Measurements from ENCODE around the gene RSPH4A. TPM values are rescaled to one million over a fixed set of nuclear protein-coding genes. Genes with fewer than 3 reads are reported as not detected.

Gene RSPH4A
- total and polyA plus RNA-seq, 2 of the 8 experiments (the other 6 are each of a cell fraction or from before 2014, with no cell fraction given) = 0.38 to 0.52 TPM

DNA sequence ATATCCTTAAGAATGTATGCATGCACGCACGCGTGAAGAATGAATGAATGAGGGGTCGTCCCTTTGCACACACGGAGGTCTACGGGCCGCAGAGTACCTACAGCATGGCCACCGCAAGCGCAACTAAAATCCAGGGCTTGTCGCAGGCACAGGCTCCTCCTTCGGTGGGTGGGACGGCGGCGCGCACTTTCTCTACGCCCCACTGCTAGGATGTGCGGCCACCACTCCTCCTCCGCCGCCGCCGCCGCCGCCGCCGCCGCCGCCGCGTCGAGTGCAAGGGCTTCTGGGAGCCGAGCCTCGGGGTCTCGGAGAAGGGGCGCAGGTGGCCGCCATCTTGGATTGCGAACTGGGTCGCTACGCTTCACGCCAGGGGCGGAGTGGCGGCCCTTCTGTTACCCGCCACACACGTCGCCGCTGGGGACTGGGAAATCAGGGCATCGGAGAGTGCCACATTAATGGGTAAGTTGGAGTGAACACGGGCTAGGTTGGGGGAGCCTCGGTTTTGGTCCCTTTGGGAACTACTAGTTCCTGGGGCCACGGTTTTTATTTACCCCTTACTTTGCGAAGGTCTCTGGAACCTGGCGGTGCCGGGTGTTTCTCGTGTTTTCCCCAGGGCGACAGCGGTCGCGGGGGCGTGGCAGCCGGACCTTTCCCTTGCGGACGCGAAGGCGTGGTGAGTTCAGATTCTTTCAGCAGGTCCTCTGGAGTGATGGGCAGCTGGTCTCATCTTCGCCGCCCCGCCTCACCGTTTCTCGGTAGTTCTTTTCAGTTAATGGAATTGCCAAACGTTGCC lies 64.8 kb downstream of the RSPH4A start, which contains the start of gene KPNA5 (continued):
- TF ChIP-seq, protein P1, sequence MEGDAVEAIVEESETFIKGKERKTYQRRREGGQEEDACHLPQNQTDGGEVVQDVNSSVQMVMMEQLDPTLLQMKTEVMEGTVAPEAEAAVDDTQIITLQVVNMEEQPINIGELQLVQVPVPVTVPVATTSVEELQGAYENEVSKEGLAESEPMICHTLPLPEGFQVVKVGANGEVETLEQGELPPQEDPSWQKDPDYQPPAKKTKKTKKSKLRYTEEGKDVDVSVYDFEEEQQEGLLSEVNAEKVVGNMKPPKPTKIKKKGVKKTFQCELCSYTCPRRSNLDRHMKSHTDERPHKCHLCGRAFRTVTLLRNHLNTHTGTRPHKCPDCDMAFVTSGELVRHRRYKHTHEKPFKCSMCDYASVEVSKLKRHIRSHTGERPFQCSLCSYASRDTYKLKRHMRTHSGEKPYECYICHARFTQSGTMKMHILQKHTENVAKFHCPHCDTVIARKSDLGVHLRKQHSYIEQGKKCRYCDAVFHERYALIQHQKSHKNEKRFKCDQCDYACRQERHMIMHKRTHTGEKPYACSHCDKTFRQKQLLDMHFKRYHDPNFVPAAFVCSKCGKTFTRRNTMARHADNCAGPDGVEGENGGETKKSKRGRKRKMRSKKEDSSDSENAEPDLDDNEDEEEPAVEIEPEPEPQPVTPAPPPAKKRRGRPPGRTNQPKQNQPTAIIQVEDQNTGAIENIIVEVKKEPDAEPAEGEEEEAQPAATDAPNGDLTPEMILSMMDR (IDR thresholded peaks at IDR 0.05; ENCODE audit: control extremely low read depth in 1 of 3, insufficient read depth in 1 of 3, low read depth in 1 of 3, low read length in 3 of 3) = no peak
- peak; percentile 94 to 95 for TF ChIP-seq POLR2A (IDR thresholded peaks at IDR 0.05; ENCODE audit: control extremely low read depth in 1 of 2, low read depth in 2 of 2, low read length in 2 of 2)

Data from H1 (cell line).